Nephron (organoid): ENCODE data around the gene JAKMIP2.

Experiments
- H3K27ac Mint-ChIP-seq, 3 experiments: 2 replicates each; pipeline ENCODE4 v1.8.0; 2020; ENCODE audit warnings: mixed read lengths in 3 of 3, mild to moderate bottlenecking in 2 of 3, moderate library complexity in 1 of 3
- H3K27me3 Mint-ChIP-seq: 2 replicates; pipeline ENCODE4 v1.8.0; 2021; ENCODE audit warnings: low read depth, mild to moderate bottlenecking, moderate library complexity, mixed read lengths
- H3K36me3 Mint-ChIP-seq: 2 replicates; pipeline ENCODE4 v1.8.0; 2020; ENCODE audit warnings: low read depth, mixed read lengths
- H3K4me1 Mint-ChIP-seq: 2 replicates; pipeline ENCODE4 v1.8.0; 2020; ENCODE audit warnings: mixed read lengths
- H3K4me3 Mint-ChIP-seq, 3 experiments: 2 replicates each; pipeline ENCODE4 v1.8.0; 2020; ENCODE audit warnings: mild to moderate bottlenecking in 3 of 3, mixed read lengths in 3 of 3, moderate library complexity in 2 of 3
- H3K9me3 Mint-ChIP-seq: 2 replicates; pipeline ENCODE4 v1.8.0; 2020; ENCODE audit warnings: mixed read lengths
- TF ChIP-seq, protein P1 (sequence below), 3 experiments: fragments of 200-600 bp; sonication (generic); IDR thresholded peaks; one replicate each; pipeline ENCODE4 v1.5.0; 2021; ENCODE audit warnings: antibody characterized with exemption in 3 of 3; ENCODE audit not compliant: unreplicated experiment in 3 of 3

The JAKMIP2 gene

GRCh38 chr5:147763791-147764525, 18.6 kb downstream of the JAKMIP2 start:
- H3K27ac Mint-ChIP-seq: peak overlapping the region in 1 of 3 experiments; percentile 11
- no peaks in the 10 kb centered on the region for H3K27me3 Mint-ChIP-seq
- TF ChIP-seq, protein P1, sequence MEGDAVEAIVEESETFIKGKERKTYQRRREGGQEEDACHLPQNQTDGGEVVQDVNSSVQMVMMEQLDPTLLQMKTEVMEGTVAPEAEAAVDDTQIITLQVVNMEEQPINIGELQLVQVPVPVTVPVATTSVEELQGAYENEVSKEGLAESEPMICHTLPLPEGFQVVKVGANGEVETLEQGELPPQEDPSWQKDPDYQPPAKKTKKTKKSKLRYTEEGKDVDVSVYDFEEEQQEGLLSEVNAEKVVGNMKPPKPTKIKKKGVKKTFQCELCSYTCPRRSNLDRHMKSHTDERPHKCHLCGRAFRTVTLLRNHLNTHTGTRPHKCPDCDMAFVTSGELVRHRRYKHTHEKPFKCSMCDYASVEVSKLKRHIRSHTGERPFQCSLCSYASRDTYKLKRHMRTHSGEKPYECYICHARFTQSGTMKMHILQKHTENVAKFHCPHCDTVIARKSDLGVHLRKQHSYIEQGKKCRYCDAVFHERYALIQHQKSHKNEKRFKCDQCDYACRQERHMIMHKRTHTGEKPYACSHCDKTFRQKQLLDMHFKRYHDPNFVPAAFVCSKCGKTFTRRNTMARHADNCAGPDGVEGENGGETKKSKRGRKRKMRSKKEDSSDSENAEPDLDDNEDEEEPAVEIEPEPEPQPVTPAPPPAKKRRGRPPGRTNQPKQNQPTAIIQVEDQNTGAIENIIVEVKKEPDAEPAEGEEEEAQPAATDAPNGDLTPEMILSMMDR (IDR thresholded peaks at IDR 0.05; ENCODE audit: unreplicated experiment in 3 of 3): no peak
- H3K36me3 Mint-ChIP-seq: no peaks in the 10 kb centered on the region
- H3K4me3 Mint-ChIP-seq: no peak overlapping the region
- peaks cover 9% of the 10 kb centered on the region for H3K4me1 Mint-ChIP-seq
- H3K9me3 Mint-ChIP-seq: no peaks in the 10 kb centered on the region

GRCh38 chr5:147760086-147760875, 22.2 kb downstream of the JAKMIP2 start:
- Mint-ChIP-seq H3K4me3 (no peak overlapping the region), H3K36me3 (no peaks in the 10 kb centered on the region), H3K9me3 (no peaks in the 10 kb centered on the region), H3K4me1 (peaks cover 9% of the 10 kb centered on the region), H3K27ac (no peak overlapping the region), H3K27me3 (no peaks in the 10 kb centered on the region)
- TF ChIP-seq, protein P1 (IDR thresholded peaks at IDR 0.05; ENCODE audit: unreplicated experiment in 3 of 3): no peak

- TF ChIP-seq, protein P1 (IDR thresholded peaks at IDR 0.05; ENCODE audit: unreplicated experiment in 3 of 3): no peak
- Mint-ChIP-seq H3K9me3 (no peaks in the 10 kb centered on the region), H3K36me3 (no peaks in the 10 kb centered on the region), H3K27ac (no peak overlapping the region), H3K27me3 (no peaks in the 10 kb centered on the region), H3K4me3 (no peak overlapping the region), H3K4me1 (peaks cover 9% of the 10 kb centered on the region)
Measured at GRCh38 chr5:147759441-147759840, 23.1 kb downstream of the JAKMIP2 start.

DNA sequence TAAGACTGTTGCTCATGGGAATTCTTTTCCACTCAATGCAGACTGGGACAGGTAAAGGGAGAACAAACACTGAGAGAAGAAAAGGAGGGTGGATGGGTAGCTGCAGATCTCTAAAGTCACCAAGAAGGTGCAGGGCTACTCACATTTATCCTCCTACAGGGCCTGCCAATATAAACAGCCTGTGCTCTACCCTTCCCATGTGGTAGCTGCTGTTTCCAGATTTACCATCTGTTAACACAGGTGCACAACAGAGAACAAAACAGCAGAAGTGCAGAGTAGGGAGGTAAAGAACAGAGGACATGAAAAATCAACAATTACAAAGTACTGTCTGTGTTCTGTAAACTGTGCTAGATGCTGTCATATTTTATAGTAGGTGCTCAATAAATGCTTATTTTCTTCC, 26.0 kb downstream of the JAKMIP2 start:
- H3K27ac Mint-ChIP-seq: peak overlapping the region in 1 of 3 experiments; percentile 36
- H3K36me3 Mint-ChIP-seq: no peaks in the 10 kb centered on the region
- peaks cover 13% of the 10 kb centered on the region for H3K4me1 Mint-ChIP-seq
- no peak overlapping the region for H3K4me3 Mint-ChIP-seq
- TF ChIP-seq, protein P1 (IDR thresholded peaks at IDR 0.05; ENCODE audit: unreplicated experiment in 3 of 3): no peak
- H3K9me3 Mint-ChIP-seq: no peaks in the 10 kb centered on the region
- no peaks in the 10 kb centered on the region for H3K27me3 Mint-ChIP-seq

GRCh38 chr5:147754372-147755122, 28.0 kb downstream of the JAKMIP2 start:
- TF ChIP-seq, protein P1 (IDR thresholded peaks at IDR 0.05; ENCODE audit: unreplicated experiment in 3 of 3): no peak
- no peak overlapping the region for H3K4me3 Mint-ChIP-seq
- H3K27ac Mint-ChIP-seq: no peak overlapping the region
- H3K9me3 Mint-ChIP-seq: no peaks in the 10 kb centered on the region
- no peaks in the 10 kb centered on the region for H3K36me3 Mint-ChIP-seq
- H3K27me3 Mint-ChIP-seq: no peaks in the 10 kb centered on the region
- peaks cover 15% of the 10 kb centered on the region for H3K4me1 Mint-ChIP-seq
